GM21528 (cell line): ENCODE data around the gene TRAF5.

Experiments
- ATAC-seq: cut with Tn5 transposase; IDR thresholded peaks from one replicate; pipeline ENCODE4 v1.9.1; 2021; ENCODE audit warnings: mild to moderate bottlenecking, moderate library complexity; ENCODE audit not compliant: unreplicated experiment, low FRiP score

TRAF5 gene

DNA sequence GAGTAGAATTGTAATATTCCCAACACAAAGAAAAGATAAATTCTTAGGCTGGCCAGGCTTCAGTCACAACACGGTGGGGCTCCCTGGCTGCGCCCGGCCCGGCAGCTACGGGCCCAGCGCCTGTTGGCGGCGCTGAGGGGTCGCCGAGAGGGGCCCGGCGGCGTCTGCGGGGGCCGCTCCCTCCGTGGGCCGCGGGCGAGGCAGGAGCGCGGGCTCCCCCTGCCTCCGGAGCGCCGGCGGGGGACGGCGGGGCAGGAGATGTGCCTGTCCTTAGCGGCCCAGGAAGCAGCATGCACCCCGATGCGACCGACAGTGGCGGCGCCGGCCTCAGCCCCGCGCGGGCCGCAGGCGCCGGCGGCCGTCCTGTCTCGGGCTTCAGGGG is 89.6 kb downstream of the TRAF5 start:
- peak; percentile 55 for ATAC-seq

DNA sequence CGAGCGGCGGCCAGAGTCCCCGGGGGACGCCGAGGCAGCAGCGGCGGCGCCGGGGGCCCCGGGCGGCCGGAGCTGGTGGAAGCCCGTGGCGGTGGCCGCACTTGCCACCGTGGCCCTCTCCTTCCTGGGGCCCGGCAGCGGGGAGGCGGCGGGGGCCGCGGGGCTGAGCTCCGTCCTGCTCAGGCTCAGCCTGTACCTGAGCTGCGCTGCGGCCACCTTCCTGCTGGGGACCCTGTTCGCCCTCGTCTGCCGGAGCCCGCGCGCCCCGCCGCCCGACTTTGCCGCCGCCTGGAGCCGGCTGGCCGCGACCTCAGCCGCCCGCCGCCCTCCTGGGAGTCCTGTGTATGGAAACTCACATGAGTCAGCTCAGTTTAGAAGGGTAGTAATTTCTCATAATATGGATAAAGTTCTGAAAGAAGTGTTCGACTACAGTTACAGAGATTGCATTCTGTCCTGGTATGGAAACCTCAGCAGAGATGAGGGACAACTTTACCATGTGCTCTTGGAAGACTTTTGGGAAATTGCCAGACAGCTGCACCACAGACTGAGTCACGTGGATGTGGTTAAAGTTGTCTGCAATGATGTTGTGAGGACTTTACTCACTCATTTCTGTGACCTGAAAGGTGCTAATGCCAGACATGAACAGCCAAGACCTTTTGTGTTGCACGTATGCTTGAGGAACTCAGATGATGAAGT is 90.1 kb downstream of the TRAF5 start:
- peak; percentile 50 for ATAC-seq

DNA sequence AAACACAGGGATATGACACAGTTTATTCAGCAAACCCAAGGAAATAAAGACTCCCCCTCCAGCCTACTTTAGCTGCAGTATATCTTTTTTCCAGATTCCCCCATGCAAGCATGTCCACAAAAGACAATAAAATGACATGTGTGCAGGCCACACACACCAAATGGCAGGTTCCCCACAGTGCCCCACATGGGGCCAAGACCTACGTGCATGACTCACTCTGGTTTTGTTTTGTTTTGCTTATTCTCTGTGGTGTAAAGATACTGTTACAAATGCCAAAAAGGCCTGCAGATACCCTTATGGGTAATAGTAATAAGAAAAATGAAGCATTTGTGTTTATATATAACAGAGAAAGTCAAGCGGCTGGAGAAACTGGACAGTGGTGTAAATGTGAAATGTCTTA is 93.8 kb downstream of the TRAF5 start:
- no peak for ATAC-seq

DNA sequence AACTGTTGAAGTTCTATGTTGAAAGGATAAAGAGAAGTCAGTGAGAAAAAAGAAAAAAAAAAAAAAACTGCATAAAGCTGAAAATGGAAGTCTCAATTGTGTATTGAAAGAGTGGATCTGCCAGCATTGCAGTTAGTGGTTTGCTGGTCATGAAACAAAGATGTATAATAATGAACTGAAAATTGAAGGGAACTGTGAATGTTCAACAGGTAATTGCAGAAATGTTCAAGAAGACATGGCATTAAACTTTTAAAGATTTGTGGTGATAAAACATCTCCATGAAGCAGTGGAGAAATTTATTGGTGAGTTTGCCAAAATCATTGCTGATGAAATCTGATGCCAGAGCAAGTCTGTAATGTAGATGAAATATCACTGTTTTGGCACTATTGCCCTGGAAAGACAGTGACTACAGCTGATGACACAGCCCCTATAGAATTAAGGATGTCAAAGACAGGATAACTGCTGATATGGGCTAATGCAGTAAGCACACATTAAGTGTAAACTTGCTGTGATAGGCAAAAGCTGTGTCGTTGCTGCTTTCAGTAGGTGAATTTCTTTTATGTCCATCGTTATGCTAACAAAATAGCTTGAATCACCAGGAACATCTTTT is 94.3 kb downstream of the TRAF5 start:
- ATAC-seq: no peak

DNA sequence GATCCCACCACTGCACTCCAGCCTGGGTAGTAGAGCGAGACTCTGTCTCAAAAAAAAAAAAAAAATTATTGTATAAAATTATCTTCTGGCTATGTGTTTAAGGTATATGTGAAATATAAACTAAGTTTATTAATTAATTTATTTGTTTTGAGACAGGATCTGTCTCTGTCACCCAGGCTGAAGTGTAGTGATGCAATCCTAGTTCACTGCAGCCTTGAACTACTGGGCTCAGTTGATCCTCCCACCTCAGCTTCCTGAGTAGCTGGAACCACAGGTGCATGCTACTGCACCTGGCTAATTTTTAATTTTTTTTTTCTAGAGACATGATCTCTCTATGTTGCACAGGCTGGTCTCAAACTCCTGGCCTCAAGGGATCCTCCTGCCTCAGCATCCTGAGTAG is 97.4 kb downstream of the TRAF5 start:
- ATAC-seq: no peak
